Measurements from ENCODE around the gene ACTN1.

The ACTN1 gene

DNA sequence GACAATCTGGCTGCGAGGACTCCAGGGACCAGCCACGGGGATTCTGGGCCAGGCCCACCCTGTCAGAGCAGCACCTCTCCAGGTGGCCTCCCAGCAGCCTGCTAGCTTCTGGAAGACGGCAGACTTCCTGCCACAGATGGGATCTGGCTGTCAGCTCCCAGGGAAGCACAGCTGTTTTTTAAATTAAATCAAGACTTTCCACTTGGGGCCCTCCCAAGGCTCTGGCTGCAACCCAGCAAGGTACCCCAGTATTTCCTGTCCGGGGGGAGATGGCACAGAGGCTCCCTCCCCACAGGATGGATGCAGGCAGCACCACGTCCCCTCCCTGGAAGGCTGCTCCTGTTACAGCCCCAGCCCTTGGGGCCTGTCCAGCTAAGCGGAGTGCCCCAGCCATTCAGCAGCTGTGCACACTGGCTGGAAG, 56.9 kb downstream of the ACTN1 start:
- peak overlapping the region; percentile 84 for H3K27ac ChIP-seq (ENCODE audit: low read length)

DNA sequence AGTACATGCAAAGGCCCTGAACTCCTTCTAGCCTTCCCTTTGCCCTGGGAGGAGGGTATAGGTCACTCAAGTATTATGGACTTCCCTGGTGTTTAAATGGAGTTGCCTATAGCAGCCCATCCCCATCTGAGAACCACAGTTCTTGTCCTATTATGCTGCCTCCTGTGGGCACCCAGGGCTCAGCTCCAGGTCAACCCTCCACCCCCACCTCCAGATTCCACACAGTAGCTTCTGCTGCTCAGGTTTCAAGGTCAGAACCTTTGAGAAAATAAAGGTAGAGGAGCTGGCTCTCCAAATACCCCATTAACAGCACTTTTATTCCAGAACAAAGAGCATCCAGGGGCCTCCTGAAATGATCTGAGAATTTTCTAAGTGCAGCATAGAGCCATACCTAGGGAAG, 57.4 kb downstream of the ACTN1 start:
- Histone ChIP-seq H3K27me3 (ENCODE audit: low read depth, low read length) (no peaks in the 10 kb centered on the region), H3K4me1 (ENCODE audit: control insufficient read depth in 1 of 2, insufficient read depth in 2 of 2, low read length in 2 of 2) (peaks cover 2 to 66% of the 10 kb centered on the region in 2 donors), H3K4me3 (ENCODE audit: low read depth in 1 of 2, low read length in 2 of 2) (no peak overlapping the region), H3K27ac (ENCODE audit: low read length) (peak overlapping the region; percentile 84), H3K36me3 (ENCODE audit: control insufficient read depth in 1 of 2, insufficient read depth in 2 of 2, low read length in 2 of 2) (peaks cover 17 to 34% of the 10 kb centered on the region in 2 donors), H3K9me3 (ENCODE audit: control insufficient read depth in 1 of 2, low read length in 2 of 2) (peaks cover 0 to 3% of the 10 kb centered on the region in 2 donors)

More for the DNA sequence above, 56.9 kb downstream of the ACTN1 start:
- no peaks in the 10 kb centered on the region for H3K27me3 ChIP-seq (ENCODE audit: low read depth, low read length)
- peaks cover 0 to 3% of the 10 kb centered on the region in 2 donors for H3K9me3 ChIP-seq (ENCODE audit: control insufficient read depth in 1 of 2, low read length in 2 of 2)
- peaks cover 17 to 30% of the 10 kb centered on the region in 2 donors for H3K36me3 ChIP-seq (ENCODE audit: control insufficient read depth in 1 of 2, insufficient read depth in 2 of 2, low read length in 2 of 2)
- H3K4me3 ChIP-seq (ENCODE audit: low read depth in 1 of 2, low read length in 2 of 2): no peak overlapping the region
- peaks cover 2 to 67% of the 10 kb centered on the region in 2 donors for H3K4me1 ChIP-seq (ENCODE audit: control insufficient read depth in 1 of 2, insufficient read depth in 2 of 2, low read length in 2 of 2)

- Histone ChIP-seq H3K27me3 (ENCODE audit: low read depth, low read length) (no peaks in the 10 kb centered on the region), H3K27ac (ENCODE audit: low read length) (no peak overlapping the region), H3K4me1 (ENCODE audit: control insufficient read depth in 1 of 2, insufficient read depth in 2 of 2, low read length in 2 of 2) (peaks cover 2 to 70% of the 10 kb centered on the region in 2 donors)
Measured at GRCh38 chr14:68921049-68921448, 58.1 kb downstream of the ACTN1 start.

DNA sequence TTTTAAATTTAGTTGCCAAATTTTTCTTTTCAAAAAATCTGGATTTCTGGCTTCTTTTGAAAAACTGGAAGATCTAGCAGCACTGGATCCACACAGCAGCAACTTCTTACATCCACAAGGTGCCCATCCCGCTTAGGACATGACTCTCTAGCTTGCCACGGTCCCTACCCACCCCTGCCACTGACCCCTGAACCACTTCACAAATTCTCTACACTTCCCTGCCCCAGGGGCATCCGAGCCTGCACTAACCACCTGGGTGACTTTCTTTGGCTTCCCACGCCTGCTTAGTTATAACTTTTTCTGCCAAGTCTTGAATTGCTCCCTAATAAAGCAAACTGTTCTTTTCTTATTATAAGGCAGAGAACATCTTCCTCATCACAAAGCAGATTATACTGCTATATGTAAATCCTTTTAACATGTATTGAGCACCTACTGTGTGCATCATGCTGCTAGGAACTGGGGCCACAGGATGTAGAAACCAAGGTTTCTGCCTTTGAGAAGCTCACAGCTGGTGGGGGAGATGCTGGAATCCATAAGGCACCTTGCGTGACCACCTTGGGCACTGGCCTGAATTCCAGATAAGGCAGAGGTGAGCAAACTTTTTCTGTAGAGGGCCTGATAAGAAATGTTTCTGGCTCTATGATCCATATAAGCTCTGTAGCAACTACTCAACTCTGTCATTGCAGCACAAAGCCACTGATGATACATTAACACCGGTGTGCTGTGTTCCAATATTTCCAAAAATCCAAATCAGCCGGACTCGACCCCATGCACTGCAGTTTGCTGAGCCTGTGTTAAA, 59.8 kb downstream of the ACTN1 start:
- no peak overlapping the region for H3K27ac ChIP-seq (ENCODE audit: low read length)
- H3K9me3 ChIP-seq (ENCODE audit: control insufficient read depth in 1 of 2, low read length in 2 of 2): no peaks in the 10 kb centered on the region
- H3K4me1 ChIP-seq (ENCODE audit: control insufficient read depth in 1 of 2, insufficient read depth in 2 of 2, low read length in 2 of 2): peaks cover 2 to 70% of the 10 kb centered on the region in 2 donors
- H3K36me3 ChIP-seq (ENCODE audit: control insufficient read depth in 1 of 2, insufficient read depth in 2 of 2, low read length in 2 of 2): peaks cover 17 to 32% of the 10 kb centered on the region in 2 donors
- H3K27me3 ChIP-seq (ENCODE audit: low read depth, low read length): no peaks in the 10 kb centered on the region
- H3K4me3 ChIP-seq (ENCODE audit: low read depth in 1 of 2, low read length in 2 of 2): no peak overlapping the region

More at GRCh38 chr14:68921049-68921448, 58.1 kb downstream of the ACTN1 start:
- H3K9me3 ChIP-seq (ENCODE audit: control insufficient read depth in 1 of 2, low read length in 2 of 2): peaks cover 0 to under 1% of the 10 kb centered on the region in 2 donors
- H3K4me3 ChIP-seq (ENCODE audit: low read depth in 1 of 2, low read length in 2 of 2): no peak overlapping the region
- peaks cover 17 to 39% of the 10 kb centered on the region in 2 donors for H3K36me3 ChIP-seq (ENCODE audit: control insufficient read depth in 1 of 2, insufficient read depth in 2 of 2, low read length in 2 of 2)

- Histone ChIP-seq H3K27ac (ENCODE audit: low read length) (no peak overlapping the region), H3K9me3 (ENCODE audit: control insufficient read depth in 1 of 2, low read length in 2 of 2) (no peaks in the 10 kb centered on the region), H3K4me1 (ENCODE audit: control insufficient read depth in 1 of 2, insufficient read depth in 2 of 2, low read length in 2 of 2) (peaks cover 2 to 65% of the 10 kb centered on the region in 2 donors), H3K36me3 (ENCODE audit: control insufficient read depth in 1 of 2, insufficient read depth in 2 of 2, low read length in 2 of 2) (peaks cover 17 to 35% of the 10 kb centered on the region in 2 donors), H3K4me3 (ENCODE audit: low read depth in 1 of 2, low read length in 2 of 2) (no peak overlapping the region), H3K27me3 (ENCODE audit: low read depth, low read length) (no peaks in the 10 kb centered on the region)
Measured at GRCh38 chr14:68918612-68919011, 60.5 kb downstream of the ACTN1 start.

DNA sequence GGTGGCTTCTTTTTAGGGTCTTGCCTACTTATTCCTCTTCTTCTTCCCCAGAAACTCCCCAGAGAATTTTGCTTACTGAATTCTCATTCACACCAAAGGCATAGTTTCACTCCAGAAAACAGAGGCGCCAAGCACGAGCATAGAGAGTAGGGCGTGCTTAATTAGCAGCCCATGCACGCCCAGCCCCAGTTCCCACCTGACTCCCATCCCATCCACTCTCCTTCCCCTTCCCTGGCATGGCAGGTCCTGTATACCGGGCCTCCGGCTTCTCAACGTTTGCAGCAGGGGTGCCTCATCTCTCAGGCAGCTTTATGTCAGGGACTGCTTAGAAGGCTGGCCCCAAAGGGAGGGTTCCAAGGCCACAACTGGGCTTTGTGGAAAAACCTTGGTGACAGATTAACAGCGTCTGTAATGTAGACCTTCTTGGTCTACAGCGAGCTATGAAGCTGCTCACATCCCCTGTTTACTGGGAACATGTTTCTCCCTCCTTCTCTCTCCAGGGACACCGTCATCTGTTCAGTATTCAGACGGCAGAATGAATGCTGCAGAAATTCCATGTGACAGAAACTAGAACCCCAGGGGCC, 62.7 kb downstream of the ACTN1 start:
- Histone ChIP-seq H3K4me1 (ENCODE audit: control insufficient read depth in 1 of 2, insufficient read depth in 2 of 2, low read length in 2 of 2) (peaks cover 0 to 61% of the 10 kb centered on the region in 2 donors), H3K9me3 (ENCODE audit: control insufficient read depth in 1 of 2, low read length in 2 of 2) (no peaks in the 10 kb centered on the region), H3K27me3 (ENCODE audit: low read depth, low read length) (no peaks in the 10 kb centered on the region), H3K4me3 (ENCODE audit: low read depth in 1 of 2, low read length in 2 of 2) (no peak overlapping the region), H3K27ac (ENCODE audit: low read length) (peak overlapping the region; percentile 18), H3K36me3 (ENCODE audit: control insufficient read depth in 1 of 2, insufficient read depth in 2 of 2, low read length in 2 of 2) (peaks cover 20 to 40% of the 10 kb centered on the region in 2 donors)

DNA sequence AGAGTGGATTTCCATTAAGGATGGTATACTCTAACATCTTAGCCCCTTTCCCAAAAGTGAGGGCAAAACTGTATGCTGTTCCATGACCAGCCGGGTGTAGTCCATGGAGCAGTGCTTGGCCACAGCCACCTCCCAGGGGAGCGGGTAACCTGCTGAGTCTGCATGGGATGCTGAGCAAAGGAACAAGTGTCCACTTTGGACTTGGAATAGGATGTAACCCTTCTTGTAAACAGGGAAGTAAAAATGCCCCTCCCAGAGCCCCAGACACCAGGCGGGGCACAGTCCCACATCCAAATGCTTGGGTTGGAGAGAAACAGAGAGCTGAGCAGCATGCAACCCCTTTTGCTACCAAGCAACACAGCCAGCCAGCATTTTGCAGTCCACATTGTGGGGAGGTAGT, 65.6 kb downstream of the ACTN1 start:
- Histone ChIP-seq H3K27me3 (ENCODE audit: low read depth, low read length) (no peaks in the 10 kb centered on the region), H3K9me3 (ENCODE audit: control insufficient read depth in 1 of 2, low read length in 2 of 2) (no peaks in the 10 kb centered on the region), H3K36me3 (ENCODE audit: control insufficient read depth in 1 of 2, insufficient read depth in 2 of 2, low read length in 2 of 2) (peaks cover 14 to 46% of the 10 kb centered on the region in 2 donors), H3K4me3 (ENCODE audit: low read depth in 1 of 2, low read length in 2 of 2) (no peak overlapping the region), H3K27ac (ENCODE audit: low read length) (no peak overlapping the region), H3K4me1 (ENCODE audit: control insufficient read depth in 1 of 2, insufficient read depth in 2 of 2, low read length in 2 of 2) (peaks cover 0 to 59% of the 10 kb centered on the region in 2 donors)

DNA sequence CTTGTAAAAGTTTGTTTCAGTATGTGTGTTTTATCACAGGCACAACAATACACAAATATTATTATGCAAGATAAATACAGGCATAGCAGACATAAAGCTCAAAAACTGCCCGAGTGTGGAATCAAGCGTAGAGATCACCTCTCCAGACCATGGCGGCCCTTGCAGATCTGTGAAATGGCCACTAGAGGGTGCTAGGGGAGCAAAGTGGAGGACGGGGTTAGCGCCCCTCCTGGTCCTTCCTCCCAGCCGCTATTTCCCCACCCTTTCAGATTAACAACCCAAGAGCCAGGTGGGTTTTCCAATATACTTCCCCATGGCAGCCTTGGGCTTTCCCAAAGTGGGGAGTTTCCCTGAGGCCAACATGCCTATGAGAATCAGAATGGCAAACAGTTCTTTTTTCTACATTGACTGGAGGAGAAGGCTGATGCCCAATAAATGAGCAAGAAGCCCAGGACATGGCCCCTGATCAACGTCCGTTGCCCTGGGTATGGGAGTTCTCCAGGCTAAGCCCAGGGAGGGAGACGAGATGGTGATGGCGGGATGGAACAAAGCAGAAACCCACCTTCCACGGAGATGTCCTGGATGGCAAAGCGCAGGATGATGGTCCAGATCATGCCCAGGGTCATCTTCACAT, 67.4 kb downstream of the ACTN1 start:
- Histone ChIP-seq H3K4me3 (ENCODE audit: low read depth in 1 of 2, low read length in 2 of 2) (peak overlapping the region in 1 of 2 donors; percentile 25), H3K27me3 (ENCODE audit: low read depth, low read length) (no peaks in the 10 kb centered on the region), H3K36me3 (ENCODE audit: control insufficient read depth in 1 of 2, insufficient read depth in 2 of 2, low read length in 2 of 2) (peaks cover 18 to 54% of the 10 kb centered on the region in 2 donors), H3K4me1 (ENCODE audit: control insufficient read depth in 1 of 2, insufficient read depth in 2 of 2, low read length in 2 of 2) (peaks cover 0 to 57% of the 10 kb centered on the region in 2 donors), H3K27ac (ENCODE audit: low read length) (peak overlapping the region; percentile 11), H3K9me3 (ENCODE audit: control insufficient read depth in 1 of 2, low read length in 2 of 2) (no peaks in the 10 kb centered on the region)

GRCh38 chr14:68910540-68910939, 68.6 kb downstream of the ACTN1 start:
- Histone ChIP-seq H3K4me1 (ENCODE audit: control insufficient read depth in 1 of 2, insufficient read depth in 2 of 2, low read length in 2 of 2) (peaks cover 0 to 58% of the 10 kb centered on the region in 2 donors), H3K27me3 (ENCODE audit: low read depth, low read length) (no peaks in the 10 kb centered on the region), H3K27ac (ENCODE audit: low read length) (no peak overlapping the region), H3K36me3 (ENCODE audit: control insufficient read depth in 1 of 2, insufficient read depth in 2 of 2, low read length in 2 of 2) (peaks cover 22 to 56% of the 10 kb centered on the region in 2 donors), H3K9me3 (ENCODE audit: control insufficient read depth in 1 of 2, low read length in 2 of 2) (no peaks in the 10 kb centered on the region), H3K4me3 (ENCODE audit: low read depth in 1 of 2, low read length in 2 of 2) (no peak overlapping the region)

DNA sequence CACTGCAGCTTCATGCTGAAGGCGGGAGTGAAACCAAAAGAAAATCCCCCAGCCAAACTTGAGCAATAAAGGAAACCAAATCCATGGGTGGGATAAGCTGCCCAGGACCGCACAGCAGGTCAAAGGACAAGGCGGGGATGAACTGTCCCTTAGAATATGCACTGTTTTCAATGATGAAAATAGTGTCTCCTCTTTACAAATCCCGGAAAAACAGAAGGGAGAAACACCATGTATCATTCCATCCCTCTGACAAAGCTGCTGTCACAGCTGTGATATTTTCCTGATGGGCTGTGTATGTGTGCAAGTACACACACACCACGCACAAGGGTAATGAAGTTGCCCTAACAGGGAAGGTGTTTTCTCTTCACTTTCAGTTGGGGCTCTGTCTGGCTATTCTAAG, 70.3 kb downstream of the ACTN1 start:
- Histone ChIP-seq H3K27me3 (ENCODE audit: low read depth, low read length) (no peaks in the 10 kb centered on the region), H3K9me3 (ENCODE audit: control insufficient read depth in 1 of 2, low read length in 2 of 2) (no peaks in the 10 kb centered on the region), H3K27ac (ENCODE audit: low read length) (no peak overlapping the region), H3K4me3 (ENCODE audit: low read depth in 1 of 2, low read length in 2 of 2) (no peak overlapping the region), H3K36me3 (ENCODE audit: control insufficient read depth in 1 of 2, insufficient read depth in 2 of 2, low read length in 2 of 2) (peaks cover 37 to 71% of the 10 kb centered on the region in 2 donors), H3K4me1 (ENCODE audit: control insufficient read depth in 1 of 2, insufficient read depth in 2 of 2, low read length in 2 of 2) (peaks cover 0 to 45% of the 10 kb centered on the region in 2 donors)

- H3K27me3 ChIP-seq (ENCODE audit: low read depth, low read length): no peaks in the 10 kb centered on the region
- H3K9me3 ChIP-seq (ENCODE audit: control insufficient read depth in 1 of 2, low read length in 2 of 2): no peaks in the 10 kb centered on the region
- H3K27ac ChIP-seq (ENCODE audit: low read length): no peak overlapping the region
- H3K4me3 ChIP-seq (ENCODE audit: low read depth in 1 of 2, low read length in 2 of 2): no peak overlapping the region
- peaks cover 39 to 71% of the 10 kb centered on the region in 2 donors for H3K36me3 ChIP-seq (ENCODE audit: control insufficient read depth in 1 of 2, insufficient read depth in 2 of 2, low read length in 2 of 2)
- peaks cover 0 to 39% of the 10 kb centered on the region in 2 donors for H3K4me1 ChIP-seq (ENCODE audit: control insufficient read depth in 1 of 2, insufficient read depth in 2 of 2, low read length in 2 of 2)
Measured at GRCh38 chr14:68908201-68908600, 70.9 kb downstream of the ACTN1 start.
